SK-N-SH treated with all-trans-retinoic acid at 6 μM for 48 hours (cell line): ENCODE data around the gene ABCA7.

ENCODE experiments used
- ATAC-seq: fragments of 200-7000 bp; cut with Tn5 transposase; 3 replicates; pipeline ENCODE4 v1.9.1; 2020; ENCODE audit warnings: mild to moderate bottlenecking, moderate library complexity
- ARNTL ChIP-seq: fragments of 450-650 bp; formaldehyde crosslinking; IDR thresholded peaks from 2 replicates; pipeline ENCODE4 v1.5.0; 2020; ENCODE audit warnings: low read depth, mild to moderate bottlenecking, moderate library complexity, borderline replicate concordance
- BACH2 ChIP-seq: fragments of 250-450 bp; sonication (Bioruptor Pico); IDR thresholded peaks from 2 replicates; pipeline ENCODE4 v1.9.0; 2021; ENCODE audit warnings: mild to moderate bottlenecking, borderline replicate concordance
- CSDC2 ChIP-seq: fragments of 250-450 bp; sonication (Bioruptor Pico); IDR thresholded peaks from 2 replicates; pipeline ENCODE4 v1.5.0; 2020; ENCODE audit warnings: mild to moderate bottlenecking, moderate library complexity
- CSRNP3 ChIP-seq: fragments of 250-450 bp; sonication (Bioruptor Pico); IDR thresholded peaks from 2 replicates; pipeline ENCODE4 v1.5.1; 2021; ENCODE audit warnings: mild to moderate bottlenecking, moderate library complexity
- GLIS3 ChIP-seq: fragments of 250-450 bp; sonication (Bioruptor Pico); IDR thresholded peaks from 2 replicates; pipeline ENCODE4 v1.5.0; 2020; ENCODE audit warnings: mild to moderate bottlenecking, moderate library complexity
- ISL1 ChIP-seq: fragments of 250-450 bp; sonication (Bioruptor Pico); IDR thresholded peaks from 2 replicates; pipeline ENCODE4 v2.1.2; 2022; ENCODE audit warnings: mild to moderate bottlenecking, moderate library complexity
- OSR1 ChIP-seq: fragments of 250-450 bp; sonication (Bioruptor Pico); IDR thresholded peaks from 2 replicates; pipeline ENCODE4 v1.8.0; 2022; ENCODE audit warnings: moderate library complexity, mild to moderate bottlenecking, inconsistent platforms
- PPARA ChIP-seq: fragments of 250-450 bp; sonication (Bioruptor Pico); IDR thresholded peaks from 2 replicates; pipeline ENCODE4 v1.5.0; 2020; ENCODE audit warnings: mild to moderate bottlenecking, borderline replicate concordance
- RARB ChIP-seq: fragments of 250-450 bp; sonication (Bioruptor Pico); IDR thresholded peaks from 2 replicates; pipeline ENCODE4 v1.8.0; 2021; ENCODE audit warnings: mild to moderate bottlenecking, moderate library complexity
- TCF4 ChIP-seq: fragments of 250-450 bp; sonication (Bioruptor Pico); IDR thresholded peaks from 2 replicates; pipeline ENCODE4 v1.8.0; 2021; ENCODE audit warnings: mild to moderate bottlenecking, moderate library complexity, borderline replicate concordance
- TOX ChIP-seq: fragments of 250-450 bp; sonication (Bioruptor Pico); IDR thresholded peaks from 2 replicates; pipeline ENCODE4 v1.8.0; 2021; ENCODE audit warnings: mild to moderate bottlenecking, moderate library complexity, borderline replicate concordance
- TSHZ2 ChIP-seq: fragments of 250-450 bp; sonication (Bioruptor Pico); IDR thresholded peaks from 2 replicates; pipeline ENCODE4 v1.5.0; 2020; ENCODE audit warnings: mild to moderate bottlenecking, moderate library complexity
- ZFP3 ChIP-seq: fragments of 250-450 bp; sonication (Bioruptor Pico); IDR thresholded peaks from 2 replicates; pipeline ENCODE4 v1.5.0; 2020; ENCODE audit warnings: mild to moderate bottlenecking, moderate library complexity
- ZFP30 ChIP-seq: fragments of 450-650 bp; formaldehyde crosslinking; IDR thresholded peaks from 2 replicates; pipeline ENCODE4 v1.5.0; 2022; ENCODE audit warnings: mild to moderate bottlenecking, moderate library complexity
- ZNF565 ChIP-seq: fragments of 450-650 bp; formaldehyde crosslinking; conservative IDR thresholded peaks from 2 replicates; pipeline ENCODE4 v1.5.0; 2020; ENCODE audit warnings: low read depth, mild to moderate bottlenecking, moderate library complexity
- ZNF70 ChIP-seq: fragments of 450-650 bp; formaldehyde crosslinking; IDR thresholded peaks from 2 replicates; pipeline ENCODE4 v1.5.0; 2020; ENCODE audit warnings: mild to moderate bottlenecking, moderate library complexity
- TF ChIP-seq, protein P1 (sequence below): fragments of 250-450 bp; sonication (Bioruptor Pico); IDR thresholded peaks from 2 replicates; pipeline ENCODE4 v1.8.0; 2020; ENCODE audit warnings: mild to moderate bottlenecking, moderate library complexity, borderline replicate concordance
- TF ChIP-seq, protein P2 (sequence below): fragments of 250-450 bp; sonication (Bioruptor Pico); IDR thresholded peaks from 2 replicates; pipeline ENCODE4 v1.8.0; 2021; ENCODE audit warnings: low read depth, mild to moderate bottlenecking, moderate library complexity, borderline replicate concordance
- TF ChIP-seq, protein P3 (sequence below): fragments of 250-450 bp; sonication (Bioruptor Pico); IDR thresholded peaks from 2 replicates; pipeline ENCODE4 v1.5.1; 2020; ENCODE audit warnings: low read depth, mild to moderate bottlenecking, moderate library complexity

ABCA7 gene

GRCh38 chr19:1047696-1048147 is 7.8 kb downstream of the ABCA7 start:
- TF ChIP-seq, protein P1, sequence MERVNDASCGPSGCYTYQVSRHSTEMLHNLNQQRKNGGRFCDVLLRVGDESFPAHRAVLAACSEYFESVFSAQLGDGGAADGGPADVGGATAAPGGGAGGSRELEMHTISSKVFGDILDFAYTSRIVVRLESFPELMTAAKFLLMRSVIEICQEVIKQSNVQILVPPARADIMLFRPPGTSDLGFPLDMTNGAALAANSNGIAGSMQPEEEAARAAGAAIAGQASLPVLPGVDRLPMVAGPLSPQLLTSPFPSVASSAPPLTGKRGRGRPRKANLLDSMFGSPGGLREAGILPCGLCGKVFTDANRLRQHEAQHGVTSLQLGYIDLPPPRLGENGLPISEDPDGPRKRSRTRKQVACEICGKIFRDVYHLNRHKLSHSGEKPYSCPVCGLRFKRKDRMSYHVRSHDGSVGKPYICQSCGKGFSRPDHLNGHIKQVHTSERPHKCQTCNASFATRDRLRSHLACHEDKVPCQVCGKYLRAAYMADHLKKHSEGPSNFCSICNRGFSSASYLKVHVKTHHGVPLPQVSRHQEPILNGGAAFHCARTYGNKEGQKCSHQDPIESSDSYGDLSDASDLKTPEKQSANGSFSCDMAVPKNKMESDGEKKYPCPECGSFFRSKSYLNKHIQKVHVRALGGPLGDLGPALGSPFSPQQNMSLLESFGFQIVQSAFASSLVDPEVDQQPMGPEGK: no peak
- TF ChIP-seq CSDC2 (no peak), ZNF565 (CRISPR knock-in tag) (no peak), TCF4 (no peak), OSR1 (no peak), ZFP30 (CRISPR knock-in tag) (no peak), ZFP3 (no peak)
- TF ChIP-seq, all 23 proteins: peak for 0

GRCh38 chr19:1049106-1049505 is 9.2 kb downstream of the ABCA7 start:
- no peak for ATAC-seq
- TF ChIP-seq ISL1 (CRISPR knock-in tag): no peak
- TF ChIP-seq OSR1: no peak
- TF ChIP-seq ARNTL (CRISPR knock-in tag): no peak
- TF ChIP-seq CSDC2: no peak
- TF ChIP-seq, protein P2, sequence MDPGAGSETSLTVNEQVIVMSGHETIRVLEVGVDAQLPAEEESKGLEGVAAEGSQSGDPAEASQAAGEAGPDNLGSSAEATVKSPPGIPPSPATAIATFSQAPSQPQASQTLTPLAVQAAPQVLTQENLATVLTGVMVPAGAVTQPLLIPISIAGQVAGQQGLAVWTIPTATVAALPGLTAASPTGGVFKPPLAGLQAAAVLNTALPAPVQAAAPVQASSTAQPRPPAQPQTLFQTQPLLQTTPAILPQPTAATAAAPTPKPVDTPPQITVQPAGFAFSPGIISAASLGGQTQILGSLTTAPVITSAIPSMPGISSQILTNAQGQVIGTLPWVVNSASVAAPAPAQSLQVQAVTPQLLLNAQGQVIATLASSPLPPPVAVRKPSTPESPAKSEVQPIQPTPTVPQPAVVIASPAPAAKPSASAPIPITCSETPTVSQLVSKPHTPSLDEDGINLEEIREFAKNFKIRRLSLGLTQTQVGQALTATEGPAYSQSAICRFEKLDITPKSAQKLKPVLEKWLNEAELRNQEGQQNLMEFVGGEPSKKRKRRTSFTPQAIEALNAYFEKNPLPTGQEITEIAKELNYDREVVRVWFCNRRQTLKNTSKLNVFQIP: no peak
- TF ChIP-seq CSRNP3 (CRISPR knock-in tag): no peak
- TF ChIP-seq TSHZ2 (CRISPR knock-in tag): no peak
- TF ChIP-seq ZFP3: no peak
- no peak for TF ChIP-seq PPARA (CRISPR knock-in tag)
- no peak for TF ChIP-seq RARB (CRISPR knock-in tag)
- TF ChIP-seq, protein P1: no peak

More at GRCh38 chr19:1047696-1048147, 7.8 kb downstream of the ABCA7 start:
- no peak for ATAC-seq

GRCh38 chr19:1049800-1050199 is 9.9 kb downstream of the ABCA7 start:
- no peak for ATAC-seq
- TF ChIP-seq GLIS3 (CRISPR knock-in tag) (no peak), ZFP3 (no peak), PPARA (CRISPR knock-in tag) (no peak), RARB (CRISPR knock-in tag) (no peak), ZNF565 (CRISPR knock-in tag) (no peak), TSHZ2 (CRISPR knock-in tag) (no peak), BACH2 (CRISPR knock-in tag) (no peak), OSR1 (no peak), CSDC2 (no peak), CSRNP3 (CRISPR knock-in tag) (no peak), TOX (CRISPR knock-in tag) (no peak), ISL1 (CRISPR knock-in tag) (no peak), ZNF70 (CRISPR knock-in tag) (no peak)
- TF ChIP-seq, protein P3, sequence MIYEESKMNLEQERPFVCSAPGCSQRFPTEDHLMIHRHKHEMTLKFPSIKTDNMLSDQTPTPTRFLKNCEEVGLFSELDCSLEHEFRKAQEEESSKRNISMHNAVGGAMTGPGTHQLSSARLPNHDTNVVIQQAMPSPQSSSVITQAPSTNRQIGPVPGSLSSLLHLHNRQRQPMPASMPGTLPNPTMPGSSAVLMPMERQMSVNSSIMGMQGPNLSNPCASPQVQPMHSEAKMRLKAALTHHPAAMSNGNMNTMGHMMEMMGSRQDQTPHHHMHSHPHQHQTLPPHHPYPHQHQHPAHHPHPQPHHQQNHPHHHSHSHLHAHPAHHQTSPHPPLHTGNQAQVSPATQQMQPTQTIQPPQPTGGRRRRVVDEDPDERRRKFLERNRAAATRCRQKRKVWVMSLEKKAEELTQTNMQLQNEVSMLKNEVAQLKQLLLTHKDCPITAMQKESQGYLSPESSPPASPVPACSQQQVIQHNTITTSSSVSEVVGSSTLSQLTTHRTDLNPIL: no peak
- TF ChIP-seq, protein P2: no peak
